CD14-positive monocyte (primary cell): ENCODE data around the gene DAD1. TPM values are rescaled to one million over a fixed set of nuclear protein-coding genes. Genes with fewer than 3 reads are reported as not detected.

ENCODE experiments used
- DNase-seq, 3 donors: peaks; one replicate each; pipeline ENCODE4 v3.0.0-alpha.2; 2011 to 2022
- H2AFZ ChIP-seq: 2 replicates; pipeline ENCODE4 v1.6.0; 2012; ENCODE audit warnings: mild to moderate bottlenecking, low read depth, low read length, inconsistent platforms; ENCODE audit not compliant: insufficient read depth, poor library complexity, severe bottlenecking
- H3K27ac ChIP-seq, 2 donors: 1 replicate in 1 of 2; 2 replicates in 1 of 2; pipeline ENCODE4 v1.5.1; 2012 to 2013; ENCODE audit warnings: low read length in 2 of 2, control low read depth in 1 of 2, inconsistent platforms in 1 of 2, low read depth in 1 of 2, mild to moderate bottlenecking in 1 of 2
- H3K27me3 ChIP-seq, 2 donors: one replicate each; pipeline versions ENCODE4 v1.6.0 to v1.6.1; 2011 to 2013; ENCODE audit warnings: low read length in 2 of 2; ENCODE audit not compliant: control insufficient read depth in 2 of 2, insufficient read depth in 2 of 2
- H3K36me3 ChIP-seq, 2 donors: replicated peaks in 1 of 2; 1 replicate in 1 of 2; 2 replicates in 1 of 2; pipeline versions ENCODE4 v1.5.1 to v1.6.1; 2012 to 2013; ENCODE audit warnings: low read length in 2 of 2, control low read depth in 1 of 2, inconsistent platforms in 1 of 2, mild to moderate bottlenecking in 1 of 2; ENCODE audit not compliant: insufficient read depth in 2 of 2, control insufficient read depth in 1 of 2
- H3K4me1 ChIP-seq, 2 donors: 1 replicate in 1 of 2; 2 replicates in 1 of 2; pipeline versions ENCODE4 v1.5.1 to v1.6.1; 2012 to 2013; ENCODE audit warnings: low read length in 2 of 2, control low read depth in 1 of 2, inconsistent platforms in 1 of 2, mild to moderate bottlenecking in 1 of 2, moderate library complexity in 1 of 2; ENCODE audit not compliant: insufficient read depth in 2 of 2, control insufficient read depth in 1 of 2
- H3K4me2 ChIP-seq: replicated peaks from 2 replicates; pipeline ENCODE3; 2012; ENCODE audit warnings: low read length, moderate library complexity, mild to moderate bottlenecking; ENCODE audit not compliant: poor library complexity, severe bottlenecking; ENCODE audit errors: extremely low read depth
- H3K4me3 ChIP-seq, 3 experiments: fragments of 200-600 bp in 1 of 3; sonication (generic) in 1 of 3; replicated peaks in 1 of 3; 1 replicate in 2 of 3; 2 replicates in 1 of 3; pipeline ENCODE4 v1.5.1; 2011 to 2013; ENCODE audit warnings: low read length in 3 of 3, mild to moderate bottlenecking in 3 of 3, control low read depth in 2 of 3, low read depth in 2 of 3, inconsistent platforms in 1 of 3, moderate library complexity in 1 of 3
- H3K79me2 ChIP-seq: 2 replicates; pipeline ENCODE4 v1.6.0; 2012; ENCODE audit warnings: mild to moderate bottlenecking, control low read depth, inconsistent platforms, low read length, moderate library complexity; ENCODE audit not compliant: insufficient read depth
- H3K9ac ChIP-seq: 2 replicates; pipeline ENCODE4 v1.6.0; 2017; ENCODE audit warnings: low read length, mild to moderate bottlenecking; ENCODE audit not compliant: insufficient read depth, poor library complexity, severe bottlenecking
- H3K9me3 ChIP-seq, 2 donors: replicated peaks in 1 of 2; 1 replicate in 1 of 2; 2 replicates in 1 of 2; pipeline versions ENCODE4 v1.5.1 to v1.6.1; 2012 to 2013; ENCODE audit warnings: low read length in 2 of 2, control low read depth in 1 of 2; ENCODE audit not compliant: control insufficient read depth in 1 of 2, insufficient read depth in 1 of 2
- H4K20me1 ChIP-seq: 2 replicates; pipeline ENCODE4 v1.6.0; 2012; ENCODE audit warnings: mild to moderate bottlenecking, low read length, control low read depth, moderate library complexity; ENCODE audit not compliant: insufficient read depth
- H3K27ac Mint-ChIP-seq, 7 donors: one replicate each; pipeline ENCODE4 v1.8.0; 2020; ENCODE audit warnings: mild to moderate bottlenecking in 7 of 7, mixed read lengths in 7 of 7, moderate library complexity in 6 of 7, inconsistent platforms in 2 of 7
- H3K27me3 Mint-ChIP-seq, 3 donors: one replicate each; pipeline ENCODE4 v1.8.0; 2021 to 2022; ENCODE audit warnings: low read depth in 3 of 3, mild to moderate bottlenecking in 3 of 3, mixed read lengths in 3 of 3, moderate library complexity in 3 of 3, inconsistent platforms in 1 of 3
- H3K36me3 Mint-ChIP-seq, 2 donors: one replicate each; pipeline ENCODE4 v1.8.0; 2020; ENCODE audit warnings: mixed read lengths in 2 of 2, inconsistent platforms in 1 of 2, mild to moderate bottlenecking in 1 of 2
- H3K4me1 Mint-ChIP-seq: one replicate; pipeline ENCODE4 v1.8.0; 2020; ENCODE audit warnings: mild to moderate bottlenecking, mixed read lengths
- H3K4me3 Mint-ChIP-seq, 2 donors: one replicate each; pipeline ENCODE4 v1.8.0; 2020; ENCODE audit warnings: mild to moderate bottlenecking in 2 of 2, mixed read lengths in 2 of 2, moderate library complexity in 1 of 2
- H3K9me3 Mint-ChIP-seq, 7 donors: one replicate each; pipeline ENCODE4 v1.8.0; 2020 to 2022; ENCODE audit warnings: mixed read lengths in 7 of 7, mild to moderate bottlenecking in 6 of 7, moderate library complexity in 6 of 7, inconsistent platforms in 2 of 7
- CTCF ChIP-seq: fragments of 200-600 bp; IDR thresholded peaks from one replicate; pipeline ENCODE4 v1.8.0; 2022; ENCODE audit warnings: antibody characterized with exemption, mild to moderate bottlenecking
- WGBS: methylation state at CpG from one replicate; pipeline ENCODE4 v1.1.5; 2013; ENCODE audit warnings: missing lambda C conversion rate; ENCODE audit not compliant: insufficient coverage; 5-methylcytosine and 5-hydroxymethylcytosine counted together
- intact Hi-C, 2 donors: fragments of 100-400 bp; cut with micrococcal nuclease; formaldehyde crosslinking; loops; one replicate each; pipeline versions ENCODE4 v1.15.0 to v1.15.1; 2023
- polyA plus RNA-seq, 3 donors: library from polyadenylated mRNA; depleted of rRNA in 1 of 3; unstranded in 2 of 3; stranded (reverse) in 1 of 3; fragments of 300-500 nt in 2 of 3; fragments of >200 nt in 1 of 3; fragmentation: Illumina TruSeq in 2 of 3; gene quantifications; 1 replicate in 2 of 3; 2 replicates in 1 of 3; pipeline ENCODE4 v1.2.3, GENCODE V29; 2012 to 2021

DAD1 gene
- polyA plus RNA-seq, 3 donors: 126 to 444 (median 440) TPM

DNA sequence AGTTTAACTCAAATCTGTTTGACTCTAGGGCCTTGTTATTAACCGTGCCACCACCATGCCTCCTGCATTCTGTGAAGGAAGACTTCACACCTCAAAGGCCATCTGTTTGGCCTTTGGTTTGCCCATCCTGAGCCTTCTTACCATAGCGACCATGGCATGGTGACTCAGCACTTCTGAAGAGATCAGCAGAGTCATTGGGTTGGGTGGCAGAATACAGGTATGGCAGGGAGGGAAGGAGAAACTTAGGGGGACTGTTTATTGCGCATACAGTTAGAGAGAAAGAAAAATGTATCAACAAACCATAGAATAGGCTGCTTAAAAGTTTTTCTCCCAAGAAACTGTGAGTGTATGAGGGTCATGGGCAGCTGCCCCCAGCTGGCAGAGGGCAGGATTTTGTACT, 49.2 kb downstream of the DAD1 start:
- intact Hi-C loops: no loop called here
- H3K36me3 Mint-ChIP-seq: peaks cover 0 to 2% of the 10 kb centered on the region in 2 donors
- H3K9me3 Mint-ChIP-seq: no peaks in the 10 kb centered on the region
- Histone ChIP-seq H3K9ac (no peak overlapping the region), H3K27ac (no peak overlapping the region), H3K4me3 (no peak overlapping the region), H3K79me2 (no peaks in the 10 kb centered on the region), H4K20me1 (no peaks in the 10 kb centered on the region), H3K4me1 (no peaks in the 10 kb centered on the region), H2AFZ (no peak overlapping the region), H3K4me2 (no peak overlapping the region), H3K27me3 (no peaks in the 10 kb centered on the region), H3K36me3 (no peaks in the 10 kb centered on the region), H3K9me3 (no peaks in the 10 kb centered on the region)
- DNase-seq: no peak
- 42% methylated on average over 2 of the region's 3 CpGs for WGBS
- no peak for TF ChIP-seq CTCF
- H3K4me3 Mint-ChIP-seq: peak overlapping the region in 1 of 2 donors; percentile 24
- peaks cover 0 to 1% (median 1%) of the 10 kb centered on the region in 3 donors for H3K27me3 Mint-ChIP-seq
- H3K4me1 Mint-ChIP-seq: peaks cover 10% of the 10 kb centered on the region
- no peak overlapping the region for H3K27ac Mint-ChIP-seq

DNA sequence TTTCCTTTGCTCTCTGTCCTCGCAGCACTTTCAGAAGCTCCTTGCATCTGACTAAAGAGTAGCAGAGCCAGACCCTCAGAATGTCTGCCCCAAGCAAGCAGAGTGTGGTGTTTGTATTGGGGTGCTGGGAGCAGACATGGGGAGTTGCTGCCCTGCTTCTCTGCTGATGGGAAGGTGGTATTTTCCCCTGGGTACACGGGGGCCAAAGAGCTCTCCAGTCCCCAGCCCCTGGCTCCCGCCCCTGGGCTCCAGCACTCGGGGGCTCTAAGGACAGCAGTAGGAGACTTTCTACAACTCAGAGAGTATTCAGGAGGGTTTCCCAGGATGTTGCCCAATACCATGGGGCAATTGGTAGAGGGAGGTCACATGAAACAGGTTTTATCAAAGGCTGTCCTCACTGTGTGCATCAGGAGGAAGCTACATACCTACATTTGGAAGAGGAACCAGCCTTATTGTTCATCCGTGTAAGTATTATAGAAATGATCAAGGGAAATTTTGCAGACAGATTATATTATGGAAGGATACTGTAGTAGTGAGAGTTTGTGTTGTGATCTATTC, 50.3 kb downstream of the DAD1 start:
- intact Hi-C loops: no loop called here
- TF ChIP-seq CTCF: no peak
- Mint-ChIP-seq H3K36me3 (peaks cover 0 to 2% of the 10 kb centered on the region in 2 donors), H3K4me3 (no peak overlapping the region), H3K9me3 (no peaks in the 10 kb centered on the region), H3K4me1 (peaks cover 10% of the 10 kb centered on the region), H3K27ac (no peak overlapping the region), H3K27me3 (peaks cover 0 to 1% (median 1%) of the 10 kb centered on the region in 3 donors)
- Histone ChIP-seq H3K79me2 (no peaks in the 10 kb centered on the region), H4K20me1 (no peaks in the 10 kb centered on the region), H3K4me2 (no peak overlapping the region), H3K9me3 (no peaks in the 10 kb centered on the region), H3K9ac (no peak overlapping the region), H2AFZ (no peak overlapping the region), H3K27me3 (no peaks in the 10 kb centered on the region), H3K36me3 (no peaks in the 10 kb centered on the region), H3K4me3 (no peak overlapping the region), H3K4me1 (no peaks in the 10 kb centered on the region), H3K27ac (no peak overlapping the region)
- no peak for DNase-seq
- 90% methylated on average over 2 of the region's 5 CpGs for WGBS
